Measurements from ENCODE around the gene LRRC75B. TPM values are rescaled to one million over a fixed set of nuclear protein-coding genes. Genes with fewer than 3 reads are reported as not detected.

Gene LRRC75B
- total and polyA plus RNA-seq, 12 donors, result 1.5 to 48.3 (median 5.5) TPM

GRCh38 chr22:24548812-24549211 lies 44.1 kb downstream of the LRRC75B start:
- Histone ChIP-seq H3K9me3 (replicated peaks in 1 of 3) (no peaks in the 10 kb centered on the region), H3K4me1 (replicated peaks in 1 of 2) (peaks cover 24 to 41% of the 10 kb centered on the region in 2 donors), H3K27ac (no peak overlapping the region), H3K4me3 (no peak overlapping the region), H3K27me3 (no peaks in the 10 kb centered on the region), H3K36me3 (replicated peaks in 1 of 2) (peaks cover 0 to 41% of the 10 kb centered on the region in 2 donors)
- TF ChIP-seq POLR2A (IDR thresholded peaks at IDR 0.05) (no peak), CTCF (IDR thresholded peaks at IDR 0.05) (no peak)
- 90 to 100% (median 99%) methylated on average over 1 to 4 of the region's 4 CpGs for WGBS, 4 donors
- DNase-seq, result no peak
- intact Hi-C loops (cut with DNase I), result no loop called here

GRCh38 chr22:24543679-24544243 lies 49.1 kb downstream of the LRRC75B start:
- H3K9me3 ChIP-seq (replicated peaks in 1 of 3), result no peaks in the 10 kb centered on the region
- no peak overlapping the region for H3K4me3 ChIP-seq
- TF ChIP-seq CTCF (IDR thresholded peaks at IDR 0.05), result no peak
- no peak for TF ChIP-seq POLR2A (IDR thresholded peaks at IDR 0.05)
- peaks cover 0 to 78% of the 10 kb centered on the region in 2 donors for H3K36me3 ChIP-seq (replicated peaks in 1 of 2)
- no peak for DNase-seq
- peaks cover 6 to 12% of the 10 kb centered on the region in 2 donors for H3K4me1 ChIP-seq (replicated peaks in 1 of 2)
- H3K27ac ChIP-seq, result no peak overlapping the region
- intact Hi-C loops (cut with DNase I), result no loop called here
- no peaks in the 10 kb centered on the region for H3K27me3 ChIP-seq
- 53 to 87% (median 79%) methylated on average over 5 to 11 of the region's 11 CpGs for WGBS, 4 donors

GRCh38 chr22:24543185-24543601 lies 49.7 kb downstream of the LRRC75B start:
- Histone ChIP-seq H3K27ac (no peak overlapping the region), H3K4me3 (no peak overlapping the region), H3K4me1 (replicated peaks in 1 of 2) (peaks cover 6 to 12% of the 10 kb centered on the region in 2 donors), H3K27me3 (no peaks in the 10 kb centered on the region), H3K36me3 (replicated peaks in 1 of 2) (peaks cover 0 to 72% of the 10 kb centered on the region in 2 donors), H3K9me3 (replicated peaks in 1 of 3) (no peaks in the 10 kb centered on the region)
- TF ChIP-seq CTCF (IDR thresholded peaks at IDR 0.05), result no peak
- TF ChIP-seq POLR2A (IDR thresholded peaks at IDR 0.05), result no peak
- WGBS, 4 donors, result 86 to 91% (median 89%) methylated on average over 4 to 7 of the region's 7 CpGs
- no peak for DNase-seq
- intact Hi-C loops (cut with DNase I), result no loop called here

DNA sequence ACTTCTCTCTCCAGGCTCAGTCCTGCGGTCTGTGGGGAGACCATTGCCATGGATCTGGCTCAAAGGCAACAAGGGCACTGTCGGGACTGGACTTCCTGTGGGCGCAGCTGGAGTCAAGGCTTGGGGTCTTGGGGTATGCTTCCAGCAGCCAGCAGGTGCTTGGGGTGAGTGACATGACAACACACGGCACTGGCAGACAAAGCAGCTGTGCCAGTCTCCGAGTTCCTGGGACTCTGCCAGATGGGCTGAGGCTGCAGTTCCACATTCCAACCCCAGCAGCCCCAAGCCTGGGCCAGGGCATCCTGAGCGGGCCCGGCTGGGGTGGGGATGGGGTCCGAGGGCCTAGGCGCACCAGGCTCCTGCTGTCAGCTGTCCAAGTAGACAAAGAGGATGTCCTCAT lies 50.2 kb downstream of the LRRC75B start:
- WGBS, 4 donors, result 72 to 93% (median 82%) methylated on average over 4 to 9 of the region's 9 CpGs; no CpG with 5 or more reads in 1 of the 4 donors
- TF ChIP-seq CTCF (IDR thresholded peaks at IDR 0.05), result no peak
- no peak for TF ChIP-seq POLR2A (IDR thresholded peaks at IDR 0.05)
- intact Hi-C loops (cut with DNase I), result no loop called here
- DNase-seq, result no peak
- Histone ChIP-seq H3K4me1 (replicated peaks in 1 of 2) (peaks cover 6 to 12% of the 10 kb centered on the region in 2 donors), H3K4me3 (no peak overlapping the region), H3K27me3 (no peaks in the 10 kb centered on the region), H3K9me3 (replicated peaks in 1 of 3) (no peaks in the 10 kb centered on the region), H3K36me3 (replicated peaks in 1 of 2) (peaks cover 0 to 67% of the 10 kb centered on the region in 2 donors), H3K27ac (no peak overlapping the region)

Measured in adrenal gland (tissue), 12 donors.